Activated B cell treated with CpG ODN at 0.5 μM for 24 hours (primary cell): ENCODE measurements around the gene PTPN1. TPM values are rescaled to one million over a fixed set of nuclear protein-coding genes. Genes with fewer than 3 reads are reported as not detected.

Experiments
- ATAC-seq: fragments of 200-7000 bp; cut with Tn5 transposase; one replicate; pipeline ENCODE4 v1.10.0; 2021; ENCODE audit warnings: low read depth, mild to moderate bottlenecking, moderate library complexity
- CTCF ChIA-PET: fragments of 350-600 bp; sonication (Branson Sonifier 250); formaldehyde crosslinking; loops from one replicate; lab custom pipeline; 2021; ENCODE audit warnings: antibody characterized with exemption; lab: Charles Lee
- POLR2A ChIA-PET: fragments of 350-600 bp; sonication (Branson Sonifier 250); formaldehyde crosslinking; loops from one replicate; lab custom pipeline; 2021; ENCODE audit warnings: antibody characterized with exemption; lab: Charles Lee
- DNase-seq: peaks from one replicate; pipeline ENCODE4 v3.0.0; 2022
- H3K27ac Mint-ChIP-seq: one replicate; pipeline ENCODE4 v1.8.0; 2020; ENCODE audit warnings: mixed read lengths
- H3K27me3 Mint-ChIP-seq: one replicate; pipeline ENCODE4 v1.8.0; 2021; ENCODE audit warnings: mixed read lengths
- H3K36me3 Mint-ChIP-seq: one replicate; pipeline ENCODE4 v1.8.0; 2021; ENCODE audit warnings: low read depth, mixed read lengths
- H3K4me1 Mint-ChIP-seq: one replicate; pipeline ENCODE4 v1.8.0; 2021; ENCODE audit warnings: mixed read lengths
- H3K4me3 Mint-ChIP-seq: one replicate; pipeline ENCODE4 v1.8.0; 2020; ENCODE audit warnings: mild to moderate bottlenecking, mixed read lengths
- H3K9me3 Mint-ChIP-seq: one replicate; pipeline ENCODE4 v1.8.0; 2020; ENCODE audit warnings: mixed read lengths
- CTCF ChIP-seq: fragments of 200-600 bp; IDR thresholded peaks from one replicate; pipeline ENCODE4 v1.8.0; 2022; ENCODE audit warnings: antibody characterized with exemption, mild to moderate bottlenecking
- intact Hi-C: fragments of 100-400 bp; cut with micrococcal nuclease; formaldehyde crosslinking; loops from one replicate; pipeline ENCODE4 v1.15.1; 2024
- total RNA-seq: library from RNA; stranded (reverse); gene quantifications from 2 replicates; pipeline ENCODE4 v1.2.3, GENCODE V29; 2022

The PTPN1 gene
- total RNA-seq, 1 donor from 2014 or later = 227 TPM

GRCh38 chr20:50587291-50587961 lies 77.2 kb downstream of the PTPN1 start:
- Mint-ChIP-seq H3K4me1 (peaks cover 20% of the 10 kb centered on the region), H3K4me3 (no peak overlapping the region), H3K9me3 (no peaks in the 10 kb centered on the region), H3K27me3 (no peaks in the 10 kb centered on the region), H3K27ac (no peak overlapping the region), H3K36me3 (peaks cover 76% of the 10 kb centered on the region)
- ATAC-seq = no peak
- ChIA-PET CTCF (interaction anchor here (0.6 to 4.4 kb wide), 9 partner anchors 8 to 123 kb away, joined by 3 to 39 read pairs (median 4); no protein-coding TSS in a partner anchor), POLR2A (interaction anchor here (1.0 to 1.4 kb wide), 8 partner anchors 11 to 135 kb away, joined by 3 to 11 read pairs (median 4); partner anchors contain the start of gene PTPN1)
- no peak for DNase-seq
- no peak for TF ChIP-seq CTCF
- intact Hi-C loops = no loop called here

- Mint-ChIP-seq H3K27me3 (no peaks in the 10 kb centered on the region), H3K4me3 (no peak overlapping the region), H3K4me1 (peaks cover 13% of the 10 kb centered on the region), H3K36me3 (peaks cover 72% of the 10 kb centered on the region), H3K27ac (peak overlapping the region; percentile 54), H3K9me3 (no peaks in the 10 kb centered on the region)
- ChIA-PET POLR2A (interaction anchor here (0.6 to 1.4 kb wide), 8 partner anchors 42 to 401 kb away, joined by 3 to 11 read pairs (median 5); partner anchors contain the start of gene PTPN1), CTCF (interaction anchor here (0.9 to 4.4 kb wide), 11 partner anchors 9 to 403 kb away, joined by 3 to 39 read pairs (median 3); no protein-coding TSS in a partner anchor)
- peak; percentile 63 for DNase-seq
- ATAC-seq = peak; percentile 64
- peak; percentile 64 for TF ChIP-seq CTCF
- intact Hi-C loops = no loop called here
These were observed 78.0 kb downstream of the PTPN1 start for GRCh38 chr20:50588034-50588736.

GRCh38 chr20:50589548-50590347 lies 79.6 kb downstream of the PTPN1 start:
- TF ChIP-seq CTCF = no peak
- peaks cover 59% of the 10 kb centered on the region for H3K36me3 Mint-ChIP-seq
- no peak overlapping the region for H3K27ac Mint-ChIP-seq
- intact Hi-C loops = no loop called here
- peaks cover 12% of the 10 kb centered on the region for H3K4me1 Mint-ChIP-seq
- ATAC-seq (no peak), DNase-seq (no peak)
- H3K27me3 Mint-ChIP-seq = no peaks in the 10 kb centered on the region
- H3K9me3 Mint-ChIP-seq = no peaks in the 10 kb centered on the region
- no peak overlapping the region for H3K4me3 Mint-ChIP-seq
- CTCF ChIA-PET = interaction anchor here (0.6 to 1.6 kb wide), 2 partner anchors 39 to 124 kb away, joined by 3 to 4 read pairs; no protein-coding TSS in a partner anchor
- POLR2A ChIA-PET = interaction anchor here (0.6 kb wide), 1 partner anchor 62 kb away, joined by 3 read pairs; no protein-coding TSS in a partner anchor

DNA sequence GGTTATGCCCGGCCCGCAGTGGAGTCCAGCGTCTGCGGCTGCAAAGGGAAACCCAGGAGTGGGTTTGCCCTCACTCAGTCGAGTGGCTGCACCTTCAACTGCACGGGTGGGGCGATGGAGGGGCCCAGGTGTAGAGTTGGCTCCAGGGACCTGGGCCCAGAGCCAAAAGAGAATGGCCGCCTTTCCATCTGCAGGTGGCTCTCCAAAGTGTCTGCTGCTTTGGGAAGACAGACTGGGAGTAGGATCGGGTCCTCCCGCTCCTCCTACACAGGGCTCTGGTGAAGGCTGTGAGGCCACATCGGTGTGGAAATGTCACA lies 80.1 kb downstream of the PTPN1 start:
- TF ChIP-seq CTCF = no peak
- no peaks in the 10 kb centered on the region for H3K27me3 Mint-ChIP-seq
- DNase-seq (no peak), ATAC-seq (no peak)
- peaks cover 53% of the 10 kb centered on the region for H3K36me3 Mint-ChIP-seq
- POLR2A ChIA-PET = no interaction called here
- no peak overlapping the region for H3K4me3 Mint-ChIP-seq
- no peaks in the 10 kb centered on the region for H3K9me3 Mint-ChIP-seq
- H3K4me1 Mint-ChIP-seq = peaks cover 16% of the 10 kb centered on the region
- H3K27ac Mint-ChIP-seq = no peak overlapping the region
- intact Hi-C loops = no loop called here
- CTCF ChIA-PET = interaction anchor here (0.6 kb wide), 1 partner anchor 124 kb away, joined by 4 read pairs; no protein-coding TSS in a partner anchor
